CD4-positive, alpha-beta T cell treated with Interleukin-21 for 1 hour (primary cell): Measurements from ENCODE around the gene COL6A2.

Source experiments
- DNase-seq: peaks from one replicate; pipeline ENCODE4 v3.0.0-alpha.2; 2020

COL6A2 gene

DNA sequence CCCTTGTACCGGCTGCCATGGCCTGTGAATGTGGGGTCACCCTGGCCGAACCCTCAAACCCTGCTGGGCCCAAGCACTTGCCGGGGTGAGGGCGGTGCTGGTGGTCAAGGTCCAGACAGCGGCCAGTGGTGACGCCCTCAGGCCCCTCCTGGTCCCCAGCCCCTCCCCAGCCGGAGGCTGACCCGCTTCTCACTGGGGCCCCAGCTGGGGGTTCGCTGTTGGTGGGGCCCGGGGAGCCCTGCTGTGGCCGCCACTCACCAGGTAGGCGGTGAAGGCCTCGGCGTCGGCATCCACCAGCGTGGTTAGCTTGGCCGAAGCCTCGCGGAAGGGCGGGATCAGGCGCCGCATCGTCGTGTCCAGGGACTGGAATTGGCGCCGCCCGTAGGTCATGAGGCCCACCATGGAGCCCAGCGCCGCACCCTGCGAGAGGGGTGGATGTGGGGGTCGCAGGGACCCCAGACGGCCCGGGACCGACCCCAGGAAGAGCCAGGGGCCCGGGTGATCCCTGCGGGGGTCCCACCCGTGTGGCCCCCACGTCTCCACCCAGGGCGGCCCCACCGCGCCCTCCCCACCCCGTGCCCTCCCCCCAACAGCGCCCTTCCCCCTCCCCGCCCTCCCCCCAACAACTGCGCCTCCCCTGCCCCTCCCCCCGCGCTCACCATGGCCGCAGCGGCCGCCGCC, 47.4 kb downstream of the COL6A2 start:
- no peak for DNase-seq

DNA sequence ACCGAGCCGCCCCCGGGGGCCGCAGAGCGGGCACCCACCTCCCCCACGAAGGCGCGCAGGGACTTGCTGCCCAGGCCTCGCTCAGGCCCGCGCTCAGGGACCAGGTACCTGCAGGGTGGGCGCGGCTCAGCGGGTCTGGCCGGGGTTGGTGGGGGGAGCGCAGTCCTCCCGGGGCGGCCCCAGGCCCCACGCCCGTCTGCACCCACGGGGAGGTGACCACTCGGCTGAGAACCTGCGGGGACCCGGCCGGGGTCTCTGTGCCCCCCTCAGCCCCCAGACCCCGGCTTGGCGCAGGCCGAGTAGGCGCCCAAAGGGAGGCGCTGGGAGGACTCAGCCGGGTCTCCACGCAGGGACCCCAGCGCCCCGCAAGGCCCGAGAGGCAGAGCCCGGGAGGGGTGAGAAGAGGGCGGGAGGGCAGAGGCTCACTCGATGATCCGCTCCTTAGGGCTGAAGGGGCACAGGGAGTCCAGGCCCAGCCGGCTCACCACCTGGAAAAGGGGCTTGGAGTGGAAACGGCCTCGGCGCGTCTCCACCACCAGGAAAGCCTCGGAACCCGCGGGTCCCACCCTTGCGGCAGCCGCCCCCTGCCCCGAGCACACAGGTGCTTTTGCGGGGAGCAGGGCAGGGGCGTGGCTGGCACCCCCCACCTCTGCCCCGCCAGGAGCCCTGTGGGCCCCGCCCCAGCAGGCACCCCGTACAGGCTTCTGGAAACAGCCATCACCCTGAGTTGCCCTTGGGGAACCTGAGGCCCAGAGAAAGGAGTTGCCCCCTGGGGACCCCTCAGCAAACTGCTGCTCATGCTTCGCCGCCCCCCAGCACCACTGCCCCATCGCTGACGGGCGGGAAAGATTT, 48.2 kb downstream of the COL6A2 start:
- DNase-seq: no peak

DNA sequence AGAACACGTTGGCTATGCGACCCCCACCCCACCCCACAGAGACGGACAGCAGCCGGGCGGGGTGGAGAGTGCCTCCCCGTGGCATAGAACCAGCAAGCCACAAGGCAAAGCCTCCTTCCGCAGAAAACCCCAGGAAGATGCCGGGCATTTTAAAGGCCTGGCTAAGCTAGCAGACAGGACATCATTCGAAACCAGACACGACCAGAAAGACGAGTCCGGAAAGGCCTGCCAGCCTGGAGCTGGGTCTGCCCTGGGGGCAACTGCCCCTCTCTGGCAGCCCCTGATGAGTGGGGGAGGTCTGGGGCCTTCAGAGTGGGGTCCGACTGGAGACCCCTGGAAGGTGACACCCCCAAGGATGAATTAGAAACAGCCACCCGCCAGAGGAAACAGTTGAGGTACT, 48.9 kb downstream of the COL6A2 start:
- DNase-seq: no peak

DNA sequence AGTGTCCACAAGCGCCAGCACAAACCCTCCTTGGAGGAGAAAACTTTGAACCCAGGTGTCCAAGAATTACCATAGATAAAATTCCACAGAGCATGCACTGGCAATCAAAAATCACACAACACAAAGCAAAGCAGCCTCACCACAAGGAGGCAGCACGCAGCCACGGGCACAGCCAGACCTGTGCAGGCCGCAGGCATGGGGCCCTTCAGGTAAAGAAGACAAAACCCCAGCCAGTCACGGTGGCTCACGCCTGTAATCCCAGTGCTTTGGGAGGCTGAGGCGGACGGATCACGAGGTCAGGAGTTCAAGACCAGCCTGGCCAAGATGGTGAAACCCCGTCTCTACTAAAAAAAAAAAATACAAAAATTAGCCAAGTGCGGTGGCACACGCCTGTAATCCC, 49.5 kb downstream of the COL6A2 start:
- DNase-seq: peak; percentile 63

DNA sequence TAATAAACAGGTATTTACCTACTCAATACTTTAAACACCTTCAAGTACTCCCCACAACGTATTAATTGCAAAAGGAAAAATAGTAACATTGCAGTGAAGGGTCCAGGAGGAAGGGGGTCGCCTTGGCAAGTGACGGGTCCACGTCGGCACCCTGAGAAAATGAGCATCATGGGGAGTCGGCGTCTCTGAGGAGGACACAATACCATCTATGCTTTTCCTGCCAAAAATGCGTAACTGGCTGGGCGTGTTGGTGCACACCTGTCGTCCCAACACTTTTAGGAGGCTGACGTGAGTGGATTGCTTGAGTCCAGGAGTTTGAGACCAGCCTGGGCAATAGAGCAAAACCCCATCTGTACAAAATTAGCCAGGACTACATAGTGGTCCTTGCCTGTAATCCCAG, 50.2 kb downstream of the COL6A2 start:
- DNase-seq: no peak

DNA sequence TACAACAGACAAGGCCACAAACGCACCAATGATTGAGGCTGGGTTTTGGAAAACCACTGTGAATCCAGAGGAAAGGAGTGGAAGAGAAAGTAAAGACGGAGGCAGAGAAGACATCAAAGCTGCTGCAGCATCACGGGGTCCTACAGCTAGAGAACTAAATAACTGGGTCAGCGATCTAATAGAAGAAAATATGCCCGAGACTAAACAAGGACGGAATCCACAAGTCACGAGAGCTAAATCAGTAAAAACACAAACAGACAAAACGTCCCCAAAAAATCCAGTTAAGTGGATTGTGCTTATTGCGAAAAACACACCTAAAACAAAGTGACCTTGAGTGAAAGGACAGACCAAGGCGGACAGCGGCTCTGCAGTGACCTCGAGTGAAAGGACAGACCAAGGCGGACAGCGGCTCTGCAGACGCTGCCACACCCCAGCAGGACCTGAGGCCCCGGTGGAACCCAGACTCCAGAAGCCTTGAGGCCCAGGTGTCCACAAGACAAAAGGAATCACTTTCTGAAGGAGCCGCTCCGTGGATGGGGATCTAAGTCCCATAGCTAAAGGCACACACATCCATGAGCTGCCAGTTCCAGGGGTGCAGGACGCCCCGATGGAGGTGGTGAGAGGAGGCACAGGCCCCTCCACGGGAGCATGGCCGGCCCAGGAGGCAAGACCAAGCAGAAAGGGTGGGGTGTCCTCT, 51.4 kb downstream of the COL6A2 start:
- DNase-seq: no peak

DNA sequence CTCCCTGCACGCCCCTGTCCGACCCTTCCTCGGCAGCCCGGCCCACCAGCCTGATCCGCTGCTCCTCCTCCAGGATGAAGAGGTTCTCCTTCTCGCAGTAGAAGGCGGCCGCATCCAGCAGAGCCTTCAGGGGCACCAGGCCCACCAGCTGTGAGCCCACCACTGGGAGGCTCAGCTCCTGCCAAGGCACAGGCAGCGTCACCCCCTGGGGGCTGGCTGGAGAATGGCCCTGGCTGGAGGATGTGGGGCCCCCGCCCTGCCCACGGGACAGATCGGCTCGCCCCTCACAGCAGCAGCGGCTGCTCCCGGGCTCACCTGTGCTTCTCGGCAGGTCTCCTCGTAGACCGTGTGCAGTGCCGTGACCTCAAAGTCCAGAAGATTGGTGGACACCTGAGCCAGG, 52.2 kb downstream of the COL6A2 start:
- no peak for DNase-seq

DNA sequence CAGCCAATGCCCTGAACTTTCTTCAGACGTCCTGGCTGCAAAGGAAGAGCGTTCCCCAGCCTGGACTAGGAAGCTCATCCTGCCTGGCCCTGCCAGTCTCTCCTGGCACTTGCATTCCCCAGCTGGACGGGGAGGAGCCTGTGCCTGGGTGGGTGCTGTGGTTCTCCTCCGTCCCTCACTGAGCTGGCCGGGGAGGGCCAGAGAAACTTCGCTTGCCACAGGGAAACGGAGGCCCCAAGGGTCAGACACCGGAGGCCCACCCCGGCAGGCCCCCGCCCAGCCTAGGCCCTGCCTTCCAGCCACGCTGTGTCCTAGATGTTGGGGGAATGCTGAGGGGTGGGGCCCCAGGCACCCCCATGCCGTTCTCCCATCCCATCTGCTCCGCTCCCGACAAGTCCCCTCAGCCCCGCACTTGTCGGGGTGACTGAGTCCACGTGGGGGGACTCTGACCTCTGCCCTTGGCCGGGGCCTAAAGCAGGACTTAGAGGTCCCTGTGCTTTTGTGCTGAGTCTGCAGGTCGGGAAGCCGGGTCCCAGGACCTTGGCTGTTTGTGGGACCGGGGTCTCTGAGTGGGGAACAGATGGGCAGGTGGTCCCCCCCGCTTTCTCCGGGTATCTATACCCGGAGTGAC, 52.7 kb downstream of the COL6A2 start:
- DNase-seq: no peak

DNA sequence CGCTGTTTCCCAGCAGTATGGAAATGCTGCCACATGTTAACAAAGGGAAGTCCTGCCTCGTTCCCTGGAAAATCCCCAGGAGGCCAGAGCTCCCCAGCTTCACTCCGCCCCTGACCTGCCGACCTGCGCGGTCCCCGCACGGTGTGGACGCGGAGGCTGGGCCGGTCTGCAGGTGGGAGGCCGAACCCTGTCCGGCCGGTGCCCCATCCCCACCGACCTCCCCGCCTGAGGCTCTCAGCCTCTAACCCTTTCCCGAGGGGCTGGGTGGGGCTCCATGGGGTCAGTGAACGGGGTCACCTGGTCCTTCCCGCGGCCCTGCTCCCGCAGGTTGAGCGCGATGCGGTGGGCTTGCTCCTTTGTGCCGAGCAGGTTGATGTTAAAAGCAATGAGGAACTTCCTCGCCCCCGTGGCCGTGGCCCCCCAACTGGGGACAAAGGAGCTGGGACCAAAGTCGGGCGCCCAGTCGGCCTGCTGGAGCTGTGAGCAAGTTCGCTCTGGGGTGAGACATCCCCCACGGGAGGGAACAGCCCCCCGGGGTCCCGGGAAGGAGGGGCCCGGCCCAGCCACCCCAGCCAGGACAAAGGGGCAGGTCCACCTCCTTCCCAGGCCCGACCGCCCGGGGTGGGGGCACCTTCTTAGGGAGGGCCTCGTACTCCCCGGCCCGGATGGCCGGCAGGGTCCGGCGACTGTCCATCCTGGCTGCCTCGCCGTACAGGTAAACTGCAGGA, 53.5 kb downstream of the COL6A2 start:
- DNase-seq: no peak

DNA sequence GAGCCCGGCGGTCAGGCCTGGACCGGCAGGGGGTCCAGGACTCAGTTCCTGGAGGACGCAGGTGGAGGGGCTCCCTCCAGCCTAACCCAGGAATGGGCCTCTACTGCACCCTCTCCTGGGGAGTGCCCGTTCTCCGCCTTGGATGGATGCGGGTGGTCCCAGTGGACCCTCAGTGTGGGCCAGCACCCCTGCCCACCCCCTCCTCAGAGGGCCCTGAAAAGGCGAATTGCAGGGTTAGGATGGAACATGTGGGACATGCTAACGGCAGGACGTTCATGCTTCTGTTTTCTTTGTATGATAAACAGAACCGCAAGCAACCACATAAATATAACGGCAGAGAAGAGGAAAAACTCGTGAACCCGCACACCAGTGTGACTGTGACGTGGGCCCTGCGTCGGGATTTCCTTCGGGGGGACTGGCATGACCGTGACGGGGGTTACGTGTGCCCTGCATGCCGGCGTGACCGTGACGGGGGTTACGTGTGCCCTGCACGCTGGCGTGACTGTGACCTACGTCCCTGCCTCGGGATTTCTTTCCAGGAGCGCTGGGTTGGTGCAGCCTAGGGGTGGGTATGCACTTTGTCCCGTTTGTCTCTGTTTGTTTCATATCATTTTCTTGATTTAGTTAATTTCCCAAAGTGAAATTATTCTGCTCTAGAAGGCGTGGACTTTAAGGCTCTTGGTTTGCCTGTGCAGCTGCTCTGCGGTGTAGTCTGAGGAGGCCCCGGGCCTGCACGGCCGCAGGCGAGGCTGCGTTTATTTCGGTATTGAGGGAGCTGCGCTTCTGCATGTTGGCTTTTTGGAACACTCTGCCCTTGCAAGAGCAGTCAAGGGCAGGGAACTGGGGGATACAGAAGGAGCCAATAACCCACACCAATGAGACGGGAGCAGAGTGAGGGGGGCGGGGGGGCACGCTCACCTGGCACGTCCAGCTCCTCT, 54.3 kb downstream of the COL6A2 start:
- no peak for DNase-seq

DNA sequence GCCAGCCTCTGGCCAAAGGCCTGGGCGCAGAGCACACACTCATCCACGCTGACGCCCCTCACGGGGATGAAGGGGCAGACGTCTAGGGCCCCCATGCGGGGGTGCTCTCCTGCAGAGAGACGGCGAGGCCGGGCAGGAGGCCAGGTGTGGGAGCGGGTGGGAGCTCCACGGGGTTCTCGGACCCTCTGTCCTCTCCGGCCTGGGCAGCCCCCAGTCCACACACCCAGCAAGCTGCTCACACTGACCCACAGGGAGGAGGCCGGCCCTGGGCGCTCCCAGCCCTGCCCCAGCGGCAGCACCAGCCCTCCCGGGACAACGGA, 55.0 kb downstream of the COL6A2 start:
- DNase-seq: no peak

DNA sequence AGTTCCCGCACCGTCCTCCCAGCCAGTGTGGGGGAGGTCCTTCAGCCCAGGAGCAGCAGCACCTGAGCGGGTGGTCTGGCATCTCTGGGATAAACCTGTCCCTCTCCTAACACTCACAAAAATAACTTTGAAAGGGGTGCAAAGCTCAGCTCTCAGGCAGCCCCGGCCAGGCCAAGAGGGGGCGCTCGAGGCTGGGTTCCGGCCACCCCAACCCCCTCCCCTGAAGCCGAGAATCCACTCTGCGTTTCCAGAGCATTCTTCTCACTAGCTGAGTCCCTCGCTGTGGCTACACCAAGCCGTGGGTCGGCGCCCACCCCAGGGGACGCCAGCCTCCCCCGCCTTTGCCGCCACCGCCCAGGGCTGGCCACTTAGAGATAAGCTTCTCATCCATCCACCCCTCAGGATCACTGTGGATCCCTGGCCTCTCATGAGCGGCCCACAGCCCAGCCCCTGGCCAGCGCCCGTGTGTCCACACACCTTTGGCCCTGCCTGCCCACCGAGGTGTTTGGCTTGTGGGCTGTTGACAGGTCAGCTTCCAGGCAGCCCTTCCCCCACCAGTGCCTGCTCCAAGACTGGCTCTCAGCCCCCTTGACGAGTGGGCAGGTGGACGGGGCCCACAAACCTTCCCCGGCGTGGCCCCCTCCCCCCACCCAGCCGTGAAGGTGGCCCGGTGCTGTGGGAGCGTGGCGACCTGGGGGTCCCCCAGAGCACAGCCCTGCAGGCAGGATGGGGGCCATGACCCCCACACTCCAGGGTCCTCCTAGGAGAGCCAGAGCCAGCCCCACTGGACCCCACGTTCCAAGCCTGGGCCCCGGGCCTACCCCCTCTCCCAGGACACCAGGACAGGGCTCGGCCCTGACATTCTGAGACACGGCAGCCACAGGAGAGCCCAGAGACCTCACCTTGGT, 55.6 kb downstream of the COL6A2 start:
- peak; percentile 45 for DNase-seq

DNA sequence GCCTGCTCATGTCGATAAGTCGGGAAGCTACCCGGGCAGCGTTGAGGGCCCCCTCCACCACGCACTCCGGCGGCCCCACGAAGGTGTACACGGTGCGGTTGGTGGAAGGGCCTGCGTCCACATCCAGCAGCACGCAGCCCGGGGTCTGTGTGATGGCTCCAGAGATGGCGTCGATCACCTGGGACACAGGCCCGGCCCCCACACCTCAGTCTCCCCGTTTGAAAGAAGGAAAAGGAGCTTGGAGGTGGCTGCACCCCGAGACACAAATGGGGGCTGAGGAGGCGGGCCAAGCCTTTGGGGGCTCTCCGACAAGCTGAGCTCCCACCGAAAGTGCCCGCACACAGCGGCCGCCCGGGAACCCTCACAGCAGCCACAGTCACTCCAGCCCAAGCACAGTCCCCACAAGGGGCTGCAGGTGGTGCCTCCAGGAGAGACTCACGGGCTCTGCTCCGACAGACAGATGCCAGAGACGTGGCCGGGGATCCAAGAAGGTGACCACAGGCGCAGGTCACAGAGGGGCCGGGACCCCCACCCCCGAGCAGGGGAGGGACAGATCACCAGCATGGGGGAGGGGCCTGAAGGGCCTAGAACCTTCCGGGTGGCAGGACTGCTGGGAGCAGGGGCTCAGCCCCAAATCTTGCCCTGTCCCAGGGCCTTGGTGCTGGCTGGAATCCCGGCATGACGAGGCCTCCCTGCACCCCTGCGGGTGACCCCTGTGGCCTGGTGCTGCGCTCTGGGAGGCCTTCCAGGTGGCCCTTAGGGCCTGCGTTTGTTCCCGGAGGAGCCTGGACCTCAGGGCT, 56.4 kb downstream of the COL6A2 start:
- DNase-seq: no peak

DNA sequence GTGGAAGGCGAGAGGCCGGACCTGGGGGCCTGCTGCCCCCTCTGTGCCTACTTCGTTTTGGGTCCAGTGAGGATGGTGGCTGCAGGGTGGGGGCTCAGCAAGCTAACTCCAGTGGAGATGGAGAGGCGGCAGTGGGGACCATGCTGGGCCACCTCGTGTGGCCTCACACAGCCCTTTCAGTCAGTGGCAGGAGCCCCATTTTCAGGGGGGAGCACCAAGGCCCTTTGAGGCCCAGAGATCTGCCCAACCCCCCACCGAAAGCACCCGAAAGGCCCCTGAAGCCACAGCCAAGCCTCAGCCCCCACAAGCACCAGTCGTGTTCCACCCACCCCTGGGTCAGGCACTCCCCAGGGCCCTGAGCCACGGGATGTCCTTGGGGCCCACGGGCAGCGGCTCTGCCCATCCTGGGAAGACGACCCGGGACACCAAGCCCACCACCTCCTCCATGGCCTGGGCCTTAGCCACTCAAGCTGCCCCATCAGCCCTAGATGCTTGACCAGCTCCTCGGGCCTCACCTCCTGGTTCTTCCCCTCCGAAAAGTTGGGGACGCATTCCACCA, 57.1 kb downstream of the COL6A2 start:
- no peak for DNase-seq

DNA sequence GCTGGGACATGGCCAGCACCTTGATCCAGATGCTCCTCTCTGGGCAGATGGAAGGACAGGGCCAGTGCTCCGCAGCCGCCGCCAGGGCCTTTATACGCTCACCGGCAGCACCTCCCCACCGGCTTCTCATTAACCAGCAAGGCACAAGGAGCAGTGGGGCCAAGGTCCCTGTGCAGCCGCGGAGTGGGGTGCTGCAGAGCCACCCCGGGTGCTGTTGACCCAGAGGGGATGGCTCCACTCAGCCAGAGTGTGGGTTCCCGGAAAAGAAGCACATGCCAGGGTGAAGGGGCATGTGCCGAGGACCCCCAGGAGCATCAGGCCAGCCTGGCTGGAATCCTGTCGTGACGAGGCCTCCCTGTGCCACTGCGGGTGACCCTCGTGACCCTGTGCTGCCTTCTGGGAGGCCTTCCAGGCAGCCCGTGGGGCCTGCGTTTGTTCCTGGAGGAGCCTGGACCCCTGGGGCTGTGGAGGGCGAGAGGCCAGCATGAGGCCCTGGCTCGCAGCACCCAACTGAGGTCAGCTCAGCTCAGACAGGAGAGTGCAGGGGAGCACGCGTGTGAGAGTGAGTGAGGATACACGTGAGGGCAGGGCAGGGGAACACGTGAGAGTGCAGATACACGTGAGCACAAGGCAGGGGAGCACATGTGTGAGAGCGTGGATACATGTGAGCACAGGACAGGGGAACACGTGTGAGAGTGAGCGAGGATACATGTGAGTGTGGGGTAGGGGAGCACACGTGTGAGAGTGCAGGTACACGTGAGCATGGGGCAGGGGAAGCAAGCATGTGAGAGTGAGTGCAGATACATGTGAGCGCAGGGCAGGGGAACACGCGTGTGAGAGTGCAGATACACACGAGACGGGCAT, 57.8 kb downstream of the COL6A2 start, which contains the start of gene FTCD:
FTCD (minus strand) TSS at position 66 of the 864 bp plus-strand sequence; CDS start at position 10, 56 bp downstream.
- no peak for DNase-seq

DNA sequence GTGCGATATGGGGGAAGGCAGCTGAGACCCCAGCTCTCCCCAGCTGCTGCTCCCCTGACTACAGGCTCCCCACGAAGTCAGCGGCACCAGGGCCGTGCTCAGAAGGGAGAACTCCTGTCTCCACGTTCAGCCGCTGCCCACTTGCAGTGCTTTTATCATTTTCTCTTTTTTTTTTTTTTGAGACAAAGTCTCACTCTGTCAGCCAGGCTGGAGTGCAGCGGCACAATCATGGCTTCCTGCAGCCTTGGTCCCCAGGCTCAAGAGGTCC, 58.4 kb downstream of the COL6A2 start:
- DNase-seq: no peak

DNA sequence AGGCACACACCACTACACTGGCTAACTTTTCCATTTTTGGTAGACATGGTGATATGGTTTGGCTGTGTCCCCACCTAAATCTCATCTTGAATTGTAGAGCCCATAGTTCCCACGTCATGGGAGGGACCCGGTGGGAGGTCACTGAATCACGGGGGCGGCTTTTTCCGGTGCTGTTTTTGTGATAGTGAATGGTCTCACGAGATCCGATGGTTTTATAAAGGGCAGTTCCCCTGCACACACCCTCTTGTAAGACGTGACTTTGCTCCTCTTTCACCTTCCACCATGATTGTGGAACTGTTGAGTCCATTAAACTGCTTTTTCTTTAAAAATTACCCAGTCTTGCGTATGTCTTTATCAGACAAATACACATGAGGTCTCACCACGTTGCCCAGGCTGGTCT, 58.8 kb downstream of the COL6A2 start:
- DNase-seq: no peak

DNA sequence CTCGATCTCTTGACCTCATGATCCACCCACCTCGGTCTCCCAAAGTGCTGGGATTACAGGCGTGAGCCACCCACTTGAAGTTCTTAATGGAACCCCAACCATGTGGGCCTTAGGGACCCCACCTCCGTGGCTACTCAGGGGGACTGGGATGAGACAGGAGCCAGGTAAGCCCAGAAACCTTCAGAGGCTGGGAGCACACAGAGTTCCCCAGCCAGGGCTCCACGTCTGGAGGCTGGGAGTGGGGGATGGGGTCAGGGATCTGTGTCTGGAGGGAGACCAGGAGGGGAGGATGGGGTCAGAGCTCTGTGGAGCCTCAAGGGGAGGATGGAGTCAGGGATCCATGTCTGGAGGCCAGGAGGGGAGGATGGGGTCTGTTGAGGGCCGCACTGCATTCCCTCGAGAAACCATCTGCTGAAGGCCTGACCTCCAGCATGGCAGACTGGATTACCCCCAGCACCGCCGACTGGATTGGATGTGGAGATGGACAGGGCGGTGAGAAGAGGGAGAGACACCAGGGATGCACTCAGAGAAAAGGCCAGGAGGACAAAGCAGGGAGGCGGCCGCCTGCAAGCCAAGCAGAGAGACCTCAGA, 59.6 kb downstream of the COL6A2 start:
- DNase-seq: no peak
